ENCODE results near the gene PUS10. TPM values are rescaled to one million over a fixed set of nuclear protein-coding genes. Genes with fewer than 3 reads are reported as not detected.
A peak's percentile ranks its signal among the peaks of the same experiment; 100 is the strongest.

PUS10 gene
- total and polyA plus RNA-seq, 2 of the 13 experiments (the other 11 are each of a cell fraction or from before 2014, with no cell fraction given) = 41.4 to 44.3 TPM

GRCh38 chr2:61017556-61018317 is at the start of gene PUS10, which contains the start of gene PEX13 (continued):
- TF ChIP-seq UBTF (CRISPR knock-in tag; IDR thresholded peaks at IDR 0.05) (peak; percentile 75), MXD1 (CRISPR knock-in tag; IDR thresholded peaks at IDR 0.05) (no peak; the same call in 1 of the 2 replicates), NONO (IDR thresholded peaks at IDR 0.05) (no peak), NONO (CRISPR knock-in tag; conservative IDR thresholded peaks at IDR 0.05) (no peak; the same call in none of the 2 replicates), PREB (CRISPR knock-in tag; IDR thresholded peaks at IDR 0.05) (no peak), RFX3 (CRISPR knock-in tag; IDR thresholded peaks at IDR 0.05) (no peak), MIXL1 (CRISPR knock-in tag; IDR thresholded peaks at IDR 0.05) (peak; percentile 85; the same call in 1 of the 2 replicates), NCOA1 (CRISPR knock-in tag; IDR thresholded peaks at IDR 0.05) (no peak), HMGA1 (CRISPR knock-in tag; conservative IDR thresholded peaks at IDR 0.05) (no peak), ZNF350 (CRISPR knock-in tag; IDR thresholded peaks at IDR 0.05; ENCODE audit: borderline replicate concordance, low read depth) (peak; percentile 92; the same call in 1 of the 2 replicates), XRCC5 (optimal IDR thresholded peaks at IDR 0.05; ENCODE audit: low read length) (peak; percentile 96), ZNF326 (CRISPR knock-in tag; IDR thresholded peaks at IDR 0.05; ENCODE audit: borderline replicate concordance) (no peak), CHCHD3 (CRISPR knock-in tag; IDR thresholded peaks at IDR 0.05) (no peak), ZBTB33 (CRISPR knock-in tag; IDR thresholded peaks at IDR 0.05) (peak; percentile 79)
- TF ChIP-seq, protein P1, sequence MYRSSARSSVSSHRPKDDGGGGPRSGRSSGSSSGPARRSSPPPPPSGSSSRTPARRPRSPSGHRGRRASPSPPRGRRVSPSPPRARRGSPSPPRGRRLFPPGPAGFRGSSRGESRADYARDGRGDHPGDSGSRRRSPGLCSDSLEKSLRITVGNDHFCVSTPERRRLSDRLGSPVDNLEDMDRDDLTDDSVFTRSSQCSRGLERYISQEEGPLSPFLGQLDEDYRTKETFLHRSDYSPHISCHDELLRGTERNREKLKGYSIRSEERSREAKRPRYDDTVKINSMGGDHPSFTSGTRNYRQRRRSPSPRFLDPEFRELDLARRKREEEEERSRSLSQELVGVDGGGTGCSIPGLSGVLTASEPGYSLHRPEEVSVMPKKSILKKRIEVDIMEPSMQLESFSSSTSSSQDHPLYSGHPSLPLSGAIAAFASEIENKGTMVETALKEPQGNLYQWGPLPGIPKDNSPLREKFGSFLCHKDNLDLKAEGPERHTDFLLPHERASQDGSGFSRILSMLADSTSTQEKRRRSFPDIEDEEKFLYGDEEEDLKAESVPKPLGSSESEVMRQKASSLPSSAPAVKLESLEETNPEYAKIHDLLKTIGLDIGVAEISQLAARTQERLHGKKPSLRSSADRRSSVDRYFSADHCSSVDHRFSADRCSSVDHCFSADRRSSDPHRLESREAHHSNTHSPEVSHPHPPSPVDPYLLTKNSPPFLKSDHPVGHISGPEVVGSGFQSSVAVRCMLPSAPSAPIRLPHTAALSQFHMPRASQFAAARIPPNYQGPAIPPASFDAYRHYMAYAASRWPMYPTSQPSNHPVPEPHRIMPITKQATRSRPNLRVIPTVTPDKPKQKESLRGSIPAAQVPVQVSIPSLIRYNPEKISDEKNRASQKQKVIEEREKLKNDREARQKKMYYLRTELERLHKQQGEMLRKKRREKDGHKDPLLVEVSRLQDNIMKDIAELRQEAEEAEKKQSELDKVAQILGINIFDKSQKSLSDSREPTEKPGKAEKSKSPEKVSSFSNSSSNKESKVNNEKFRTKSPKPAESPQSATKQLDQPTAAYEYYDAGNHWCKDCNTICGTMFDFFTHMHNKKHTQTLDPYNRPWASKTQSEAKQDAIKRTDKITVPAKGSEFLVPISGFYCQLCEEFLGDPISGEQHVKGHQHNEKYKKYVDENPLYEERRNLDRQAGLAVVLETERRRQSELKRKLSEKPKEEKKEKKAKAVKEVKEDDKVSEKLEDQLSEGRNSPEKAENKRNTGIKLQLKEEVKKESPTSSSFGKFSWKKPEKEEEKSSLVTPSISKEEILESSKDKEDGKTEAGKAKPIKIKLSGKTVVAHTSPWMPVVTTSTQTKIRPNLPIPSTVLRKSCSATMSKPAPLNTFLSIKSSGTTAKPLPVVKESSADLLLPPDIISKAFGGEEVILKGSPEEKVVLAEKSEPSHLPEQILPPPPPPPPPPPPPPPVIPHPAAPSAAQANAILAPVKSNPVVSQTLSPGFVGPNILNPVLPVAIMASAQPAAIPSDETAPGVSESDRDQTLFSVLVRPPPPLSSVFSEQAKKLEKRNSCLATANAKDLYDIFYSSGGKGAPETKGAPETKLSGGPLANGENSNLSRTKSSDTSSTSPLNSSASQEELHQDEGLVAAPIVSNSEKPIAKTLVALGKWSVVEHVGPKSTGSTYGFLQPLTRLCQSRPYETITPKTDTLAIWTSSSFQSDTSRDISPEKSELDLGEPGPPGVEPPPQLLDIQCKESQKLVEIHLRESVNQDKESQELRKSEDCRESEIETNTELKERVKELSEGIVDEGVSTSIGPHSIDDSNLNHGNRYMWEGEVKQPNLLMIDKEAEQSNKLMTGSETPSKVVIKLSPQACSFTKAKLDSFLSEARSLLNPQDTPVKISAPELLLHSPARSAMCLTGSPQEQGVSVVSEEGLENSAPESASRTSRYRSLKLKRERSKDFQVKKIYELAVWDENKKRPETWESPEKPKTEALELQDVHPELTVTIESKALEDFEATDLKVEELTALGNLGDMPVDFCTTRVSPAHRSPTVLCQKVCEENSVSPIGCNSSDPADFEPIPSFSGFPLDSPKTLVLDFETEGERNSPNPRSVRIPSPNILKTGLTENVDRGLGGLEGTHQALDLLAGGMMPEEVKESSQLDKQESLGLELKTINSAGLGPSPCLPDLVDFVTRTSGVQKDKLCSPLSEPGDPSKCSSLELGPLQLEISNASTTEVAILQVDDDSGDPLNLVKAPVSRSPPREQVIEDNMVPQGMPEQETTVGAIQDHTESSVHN (CRISPR knock-in tag; IDR thresholded peaks at IDR 0.05) = no peak

Measured in HepG2 (cell line).